Measurements from ENCODE around the gene AKNAD1.
A peak's percentile ranks its signal among the peaks of the same experiment; 100 is the strongest.

The AKNAD1 gene

DNA sequence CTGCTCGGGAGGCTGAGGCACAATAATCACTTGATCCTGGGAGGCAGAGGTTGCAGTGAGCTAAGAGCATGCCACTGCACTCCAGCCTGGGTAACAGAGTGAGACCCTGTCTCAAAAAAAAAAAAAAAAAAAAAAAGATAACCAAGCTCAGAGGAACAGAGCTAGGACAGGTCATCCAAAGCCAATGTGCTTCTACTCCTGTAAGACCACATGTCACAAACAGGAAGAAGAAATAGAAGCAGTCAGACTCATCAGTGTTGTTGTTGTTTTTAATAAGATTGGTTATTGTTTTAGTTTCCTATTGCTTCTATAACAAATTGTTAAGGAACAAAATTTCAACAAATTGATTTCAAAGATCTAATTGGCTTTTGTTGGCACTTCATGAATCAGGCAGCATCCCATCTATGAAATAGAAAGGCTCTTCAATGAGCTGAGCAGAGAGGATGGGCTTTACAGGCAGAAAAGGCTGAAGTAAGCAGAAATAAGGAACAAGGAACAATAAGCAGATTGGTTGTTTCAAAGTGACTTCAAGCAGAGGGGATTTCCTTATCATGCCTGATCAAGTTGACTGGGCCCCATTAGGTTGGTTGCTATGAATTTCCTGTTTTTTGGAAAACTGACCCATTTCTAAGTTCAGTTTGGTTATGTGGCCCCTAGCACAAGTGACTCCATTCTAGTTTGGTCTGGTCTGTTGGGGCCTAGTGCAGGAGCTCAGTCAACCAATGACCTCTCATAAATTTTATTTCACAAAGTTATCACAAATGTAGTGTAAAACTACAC, 6.0 kb upstream of the AKNAD1 start:
- DNase-seq = no peak

DNA sequence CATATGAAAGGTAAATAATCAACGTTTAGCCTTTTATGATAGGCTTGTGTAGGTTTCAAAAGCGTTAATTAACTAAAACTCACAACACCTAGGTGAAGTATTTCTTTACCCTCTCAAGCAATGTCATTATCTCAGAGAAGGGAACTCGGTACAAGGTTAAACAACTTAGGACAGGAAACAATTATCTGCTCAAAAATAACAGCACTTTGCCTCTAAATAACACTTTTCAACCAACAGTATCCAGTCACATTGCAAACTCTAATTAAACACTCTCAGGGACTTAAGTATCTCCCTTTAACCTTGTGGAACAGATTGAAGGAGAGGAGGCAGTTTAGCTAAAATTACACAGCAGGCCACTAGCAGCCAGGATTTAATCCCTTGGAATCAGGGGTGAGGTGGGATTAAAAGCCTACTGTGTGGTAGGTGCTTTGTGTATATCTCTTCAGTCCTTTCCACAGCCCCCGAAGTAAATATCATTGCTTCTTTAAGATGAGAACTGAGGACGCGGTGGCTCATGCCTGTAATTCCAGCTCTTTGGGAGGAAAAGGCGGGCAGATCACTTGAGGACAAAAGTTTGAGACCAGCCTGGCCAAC, 5.2 kb upstream of the AKNAD1 start:
- DNase-seq = no peak

DNA sequence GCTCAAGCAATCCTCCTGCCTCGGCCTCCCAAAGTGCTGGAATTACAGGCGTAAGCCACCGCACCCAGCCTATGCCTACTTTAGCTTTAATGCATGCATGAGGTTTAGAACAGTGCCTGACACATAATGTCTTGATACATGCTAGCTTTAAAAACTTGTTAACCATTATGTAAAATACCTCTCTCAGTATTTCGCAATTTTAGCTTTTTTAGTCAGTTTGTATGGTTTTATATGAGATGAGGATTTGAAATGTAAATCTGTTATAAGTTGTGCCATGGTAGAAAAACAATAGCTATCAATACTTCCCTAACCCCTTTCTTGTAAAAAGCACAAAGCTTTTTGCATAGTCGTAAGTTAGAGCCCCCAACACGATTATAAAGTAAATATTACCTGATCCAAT, 4.7 kb upstream of the AKNAD1 start:
- no peak for DNase-seq

DNA sequence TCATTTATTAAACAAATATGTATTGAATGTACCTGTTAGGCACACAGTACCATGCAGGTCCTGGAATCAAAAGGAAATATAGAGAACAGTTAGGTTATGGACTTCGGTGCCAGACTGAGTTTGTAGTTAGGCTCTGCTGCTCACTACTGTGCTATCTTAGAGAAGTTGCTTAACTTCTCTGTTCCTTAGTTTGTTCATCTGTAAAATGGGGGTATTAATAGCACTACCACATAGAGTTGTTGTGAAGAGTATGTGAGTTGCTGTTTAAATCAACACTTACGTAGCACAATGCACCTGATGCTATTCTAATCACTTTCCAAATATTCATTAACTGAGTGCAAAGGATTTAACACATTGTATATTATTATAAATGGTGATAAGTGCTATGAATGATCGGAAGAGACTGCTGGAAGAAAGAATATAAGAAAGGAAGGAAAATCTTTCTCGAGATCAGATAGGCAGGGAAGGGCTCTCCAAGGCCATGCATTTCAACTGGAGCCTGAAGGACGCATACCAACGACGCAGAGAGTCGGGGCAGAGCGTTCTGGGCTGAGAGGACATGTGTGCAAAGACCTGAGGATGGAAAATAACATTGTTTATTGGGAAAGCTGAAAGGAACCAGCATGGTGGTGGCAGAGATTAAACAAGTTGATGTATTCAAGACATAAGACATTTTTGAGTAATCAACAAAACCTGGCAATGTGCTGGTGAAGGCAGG, 3.5 kb upstream of the AKNAD1 start:
- DNase-seq = no peak

DNA sequence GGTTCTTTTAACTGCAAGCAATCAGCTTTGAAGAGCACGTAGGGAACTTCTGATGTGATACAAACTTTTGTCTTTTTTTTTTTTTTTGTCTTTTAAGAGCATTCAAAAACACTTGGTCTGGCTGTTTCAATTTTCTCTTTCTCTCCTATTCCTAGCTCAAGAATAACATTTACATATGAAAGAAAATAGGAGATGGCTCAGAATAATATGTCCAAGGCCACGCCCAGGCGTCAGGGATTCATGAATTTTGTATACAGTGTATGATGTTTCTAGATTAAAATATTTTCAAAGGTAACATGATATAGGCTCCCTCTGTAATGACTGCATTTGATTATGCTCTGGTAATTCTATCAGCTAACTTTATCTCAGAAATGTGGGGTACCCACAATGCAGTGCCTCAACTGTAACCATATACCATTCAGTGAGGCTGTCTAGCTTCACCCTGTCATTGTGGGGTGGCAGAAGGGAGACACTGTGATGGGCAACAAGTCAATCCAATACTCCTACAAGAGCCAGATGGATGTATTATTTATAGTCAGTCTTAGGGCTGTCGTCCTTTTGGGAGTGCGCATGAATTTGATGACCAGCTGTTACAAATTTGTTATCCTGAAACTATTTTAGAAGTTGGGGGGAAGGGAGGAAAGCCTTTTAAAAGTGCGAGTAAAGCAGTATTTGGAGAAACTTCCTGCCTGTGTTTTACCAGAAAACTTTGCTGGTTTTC, 1.5 kb upstream of the AKNAD1 start:
- DNase-seq = no peak

DNA sequence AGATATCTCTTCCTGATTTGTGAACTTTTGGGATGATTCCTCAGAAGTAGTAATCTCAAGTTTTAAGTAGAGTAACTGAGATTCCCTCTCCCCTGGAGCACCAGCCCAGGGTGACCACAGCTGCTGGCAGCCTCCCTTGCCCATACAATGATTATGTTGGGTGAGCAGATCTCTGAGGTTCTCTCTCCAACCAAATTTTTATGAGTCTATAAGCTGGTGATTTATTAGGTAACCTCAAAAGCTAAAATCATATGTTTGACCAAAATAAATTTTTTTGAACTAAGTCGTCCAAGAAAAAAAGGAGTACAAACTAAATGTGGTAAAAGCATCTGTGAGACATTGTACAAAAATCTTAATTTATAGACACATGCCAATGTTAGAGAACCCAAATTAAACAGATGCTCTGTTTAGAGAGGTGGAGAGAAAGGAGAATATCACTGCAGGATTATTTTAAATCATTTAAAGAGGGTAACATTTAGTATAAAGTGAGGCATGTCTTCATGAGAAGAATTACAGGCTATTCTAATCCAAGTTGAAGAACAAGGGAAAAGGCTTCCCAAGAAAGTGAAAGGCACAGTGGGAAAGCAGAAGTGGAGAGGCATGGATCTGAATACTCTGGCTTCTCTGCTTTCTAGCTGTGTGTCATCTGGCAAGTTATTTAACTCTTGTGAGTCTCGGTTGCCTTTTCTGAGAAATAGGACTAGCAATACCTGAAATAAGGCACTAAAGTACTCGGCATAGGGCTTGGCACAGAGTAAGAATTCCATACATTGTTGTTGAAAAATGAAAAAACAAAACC, 2.5 kb downstream of the AKNAD1 start:
- no peak for DNase-seq

DNA sequence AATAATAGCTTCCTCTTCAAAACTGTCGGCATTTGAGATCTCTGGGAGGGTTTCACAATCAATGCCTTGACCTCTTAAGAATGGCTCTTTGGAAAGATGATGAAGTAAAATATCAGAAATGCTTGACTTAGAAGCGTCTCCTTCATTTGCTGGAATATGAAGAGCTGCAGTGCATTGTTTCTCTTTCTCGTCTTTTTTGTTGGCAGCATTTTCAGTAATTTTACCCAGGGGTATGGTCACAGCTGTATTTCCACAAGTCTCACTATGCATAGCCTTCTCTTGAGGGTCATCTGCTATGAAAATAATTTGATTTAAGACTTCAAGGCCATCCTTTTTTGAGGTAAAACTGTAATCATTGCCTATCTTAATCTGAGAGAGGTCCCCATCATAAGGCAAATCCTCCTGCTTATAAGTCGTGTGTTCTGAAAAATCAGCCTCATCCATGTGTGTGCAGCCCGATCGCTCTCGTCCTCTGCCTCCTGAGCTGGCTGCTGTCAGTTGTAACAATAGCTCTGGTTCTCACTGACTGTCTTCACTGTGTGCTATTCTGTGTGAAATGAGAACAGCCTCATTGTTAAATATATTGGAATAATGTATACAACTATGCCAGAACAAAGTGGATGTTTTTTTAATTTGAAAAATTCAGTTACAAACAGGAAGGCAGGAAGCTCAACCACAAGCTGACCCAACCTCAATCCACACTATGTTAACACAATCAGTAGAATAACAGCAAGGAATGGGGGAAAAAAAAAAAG, 4.5 kb downstream of the AKNAD1 start:
- no peak for DNase-seq

DNA sequence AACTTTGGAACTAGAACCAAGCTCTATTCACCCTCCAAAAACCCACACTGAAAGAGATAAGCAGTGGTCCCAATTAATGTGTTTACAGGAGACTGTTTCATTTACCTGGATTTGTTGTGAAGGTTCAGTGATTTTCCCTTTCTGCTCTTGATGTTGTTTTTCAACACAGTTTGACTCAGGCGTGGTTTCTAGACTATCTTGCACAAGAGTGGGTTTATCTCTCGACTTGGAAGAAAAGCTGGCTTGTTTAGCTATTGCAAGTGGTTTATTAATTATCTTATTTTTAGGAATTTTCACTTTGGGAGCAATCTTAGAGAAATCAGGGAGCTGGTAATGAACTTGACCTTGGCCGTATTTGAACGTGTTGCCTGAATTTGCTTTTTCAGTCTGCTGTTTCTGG, 5.3 kb downstream of the AKNAD1 start:
- no peak for DNase-seq

DNA sequence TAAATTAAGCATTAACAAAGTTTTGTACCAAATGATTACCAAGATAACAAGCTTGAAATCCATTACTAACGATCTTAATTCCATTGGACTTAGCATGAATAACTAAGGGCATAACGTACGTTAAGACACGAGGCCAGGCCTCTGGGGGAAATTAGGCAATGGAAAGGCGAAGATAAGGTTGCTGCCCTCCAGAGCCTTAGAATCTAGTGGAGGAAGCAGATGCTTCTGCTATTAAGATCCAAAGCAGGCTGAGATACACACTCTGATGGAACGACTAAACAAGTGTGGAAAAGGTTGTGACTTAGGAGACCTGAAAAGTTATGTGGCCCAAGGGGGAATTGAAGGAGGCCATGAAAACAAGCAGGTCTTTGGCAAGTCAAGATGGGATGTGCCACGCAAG, 6.0 kb downstream of the AKNAD1 start:
- no peak for DNase-seq

DNA sequence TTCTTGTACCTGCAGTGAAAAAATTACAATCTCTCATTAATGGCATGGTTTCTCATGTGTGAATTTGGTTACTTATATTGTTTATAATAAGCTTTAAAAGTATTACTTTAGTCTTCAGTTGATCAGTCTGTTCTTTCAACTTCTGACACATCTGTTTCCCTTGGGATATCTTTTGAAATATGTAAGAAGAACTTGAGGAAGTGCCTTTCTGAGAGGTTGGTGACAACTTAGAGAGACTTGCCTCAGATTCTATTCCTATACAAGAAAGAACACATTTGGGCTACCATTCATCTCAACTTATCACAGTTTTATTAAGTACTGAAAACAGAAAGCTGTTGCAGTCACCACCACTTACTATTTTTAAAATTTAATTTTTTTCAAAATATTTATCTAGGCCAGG, 8.1 kb downstream of the AKNAD1 start:
- no peak for DNase-seq

DNA sequence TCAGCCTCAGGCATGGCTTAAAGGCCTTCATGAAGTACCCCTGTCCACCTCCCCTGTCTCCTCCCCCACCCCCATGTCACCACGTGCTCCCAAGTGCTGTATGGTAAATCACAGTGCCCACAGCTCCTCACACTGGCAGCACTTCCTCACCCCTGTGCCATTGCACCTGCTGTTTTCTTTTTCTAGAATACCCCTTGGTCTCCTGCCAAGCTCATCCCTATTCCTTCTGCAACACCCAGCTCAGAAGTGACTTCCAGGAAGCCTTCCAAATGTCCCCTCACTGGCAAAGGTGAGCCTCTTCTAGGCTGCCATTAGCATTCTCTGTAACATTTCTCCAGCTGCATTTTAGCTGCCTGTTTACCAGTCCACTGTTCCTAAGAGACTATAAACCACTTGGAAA, 9.4 kb downstream of the AKNAD1 start:
- DNase-seq = no peak

DNA sequence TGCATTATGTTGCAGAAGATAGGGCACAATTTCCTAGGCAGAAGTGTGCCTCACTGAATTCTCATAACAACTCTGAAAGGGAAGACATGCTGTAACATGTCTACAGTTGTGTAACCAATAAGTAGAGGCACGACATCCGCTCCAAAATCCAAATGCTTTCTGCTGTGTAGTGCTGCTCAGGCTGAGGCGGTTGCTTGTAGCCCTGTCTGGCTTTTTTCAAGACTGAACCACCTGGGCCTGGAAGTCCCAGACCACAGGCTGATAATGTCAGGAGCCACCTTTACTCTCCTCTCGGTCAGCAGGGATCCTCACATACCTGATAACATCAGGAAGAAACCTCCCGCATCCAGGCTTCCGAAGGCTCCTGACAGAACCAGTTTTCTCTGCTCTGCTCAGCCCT, 10.9 kb downstream of the AKNAD1 start:
- DNase-seq = no peak

DNA sequence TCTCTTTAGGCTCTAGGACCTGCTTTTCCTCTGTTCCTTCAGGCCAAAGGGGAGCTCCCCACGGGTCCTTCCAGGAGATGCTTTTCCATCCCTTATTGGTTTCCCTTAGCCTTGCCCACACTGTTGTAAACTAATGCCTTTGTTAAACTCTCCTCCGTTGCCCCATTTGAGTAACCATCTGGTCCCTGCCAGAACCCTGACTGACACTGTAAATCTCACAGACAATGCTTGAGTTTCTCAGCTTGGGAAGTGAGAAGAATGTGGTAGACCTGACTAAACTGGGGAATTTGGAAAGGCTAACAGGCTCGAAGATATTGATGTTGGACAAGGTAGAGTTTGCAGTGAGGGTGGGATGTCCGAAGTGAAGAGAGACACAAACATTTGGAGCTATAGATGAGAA, 11.4 kb downstream of the AKNAD1 start:
- DNase-seq = no peak

DNA sequence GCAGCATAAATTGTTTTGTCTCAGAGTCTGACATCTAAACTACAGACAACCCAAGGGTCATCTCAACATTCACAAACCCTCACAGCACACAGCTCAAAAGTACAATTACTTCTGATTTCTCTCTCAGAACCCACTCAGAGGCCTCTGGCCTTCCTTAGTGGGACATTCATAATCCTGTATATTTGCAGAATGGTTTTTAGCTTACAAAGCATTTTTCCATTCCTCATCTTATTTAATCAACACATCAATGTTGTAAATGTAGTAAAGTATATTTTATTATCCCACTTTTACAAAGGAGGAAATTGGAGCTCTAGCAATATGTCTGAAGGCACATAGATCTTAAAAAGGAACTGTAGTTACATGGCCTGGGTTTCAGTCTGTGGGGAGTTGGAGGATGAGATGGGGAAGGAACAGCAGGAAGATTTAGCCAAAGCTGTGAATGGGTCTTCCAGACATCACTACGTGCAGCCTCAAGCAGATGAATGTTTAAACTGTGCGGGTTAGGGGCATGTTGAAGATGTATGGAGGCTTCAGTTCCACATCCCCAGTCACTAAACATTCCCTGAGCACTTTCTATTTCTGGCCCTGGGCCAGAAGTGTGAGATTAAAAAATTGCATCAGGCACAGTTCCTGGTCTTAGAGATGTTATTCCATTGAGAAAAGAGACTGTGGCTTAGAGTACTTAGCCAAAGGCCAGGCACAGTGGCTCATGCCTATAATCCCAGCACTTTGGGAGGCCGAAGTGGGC, 13.3 kb downstream of the AKNAD1 start:
- no peak for DNase-seq

DNA sequence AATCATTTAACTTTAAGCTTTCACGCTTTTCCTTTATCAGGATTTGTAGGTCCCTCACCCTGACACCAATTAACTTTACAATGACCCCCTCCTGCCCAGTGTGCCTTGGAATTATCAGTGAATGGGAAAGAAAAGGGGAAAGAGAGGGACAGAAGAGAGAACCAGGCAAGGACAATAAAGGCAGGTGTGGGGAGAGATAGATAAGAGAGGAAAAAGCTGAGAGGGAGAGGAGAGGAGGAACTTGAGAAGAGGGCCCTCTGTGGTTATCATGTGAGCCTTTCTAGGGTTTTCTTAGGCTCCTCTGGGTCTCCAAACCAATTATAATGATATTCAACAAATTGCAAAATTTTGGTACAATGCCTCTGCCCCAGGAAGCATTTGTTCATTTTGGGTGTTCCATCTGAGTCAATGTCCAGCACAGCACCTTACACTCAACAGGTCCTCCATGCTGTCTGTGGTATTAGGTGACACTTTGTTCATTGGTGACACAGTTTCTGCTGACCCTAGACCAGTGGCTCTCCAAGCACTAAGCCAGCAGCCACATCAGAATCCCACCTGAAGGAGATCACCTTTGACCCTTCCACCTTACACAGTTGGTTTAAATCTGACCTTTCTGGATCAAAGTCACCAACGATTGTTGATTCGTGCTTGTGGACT, 14.2 kb downstream of the AKNAD1 start:
- DNase-seq = no peak

DNA sequence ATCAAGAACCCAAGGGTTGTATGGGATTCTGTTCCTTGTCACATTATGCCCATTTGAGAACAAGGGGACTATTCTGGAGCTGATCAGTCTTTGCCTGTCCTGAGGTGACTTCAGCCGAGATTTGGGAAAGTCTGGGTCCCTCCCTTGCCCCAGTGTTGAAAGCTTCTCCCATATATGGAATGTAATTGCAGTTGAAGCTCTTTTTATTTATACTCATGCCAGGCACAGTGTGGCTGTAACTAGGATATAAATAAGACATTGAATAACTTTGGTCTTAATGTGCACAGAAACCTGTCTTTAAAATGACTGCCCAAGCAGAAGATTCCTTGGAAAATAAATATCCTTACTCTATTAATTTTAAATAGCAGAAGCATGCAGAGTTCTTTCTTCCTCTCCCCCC, 15.2 kb downstream of the AKNAD1 start:
- DNase-seq = no peak

DNA sequence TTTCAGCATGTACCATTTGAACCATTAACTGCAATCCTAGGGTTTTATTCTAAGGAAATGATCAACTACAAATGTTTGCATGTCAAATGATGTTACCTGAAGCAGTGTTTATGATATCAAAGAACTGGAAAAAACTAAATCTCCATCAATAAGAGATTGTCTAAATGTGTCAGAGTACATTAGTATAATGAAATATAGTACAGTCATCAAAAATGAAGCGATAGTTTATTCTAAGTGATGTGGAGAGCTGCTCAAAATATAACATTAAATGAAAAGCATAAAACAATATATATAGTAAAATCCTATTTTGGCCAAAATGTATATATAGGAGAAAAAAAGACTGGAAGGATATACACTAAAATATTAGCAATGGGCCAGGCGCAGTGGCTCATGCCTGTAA, 24.0 kb downstream of the AKNAD1 start:
- DNase-seq = no peak

DNA sequence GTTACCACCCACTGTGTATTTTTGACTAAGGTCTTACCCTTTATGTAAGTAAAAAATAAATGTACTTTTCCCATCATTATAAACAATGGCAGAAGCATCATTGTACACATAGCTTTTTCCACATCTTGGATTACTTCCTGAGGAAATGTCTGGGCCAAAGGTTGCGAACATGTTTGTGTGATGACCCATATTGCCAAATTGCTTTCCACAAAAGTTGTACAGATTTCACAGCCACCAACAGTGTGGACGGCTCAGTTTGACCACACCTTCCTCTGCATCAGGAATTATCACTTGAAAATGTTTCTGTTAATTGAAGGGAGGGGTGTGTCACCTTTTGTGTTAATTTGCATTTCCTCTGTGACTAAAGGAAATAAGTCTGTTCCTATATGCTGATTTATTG, 25.7 kb downstream of the AKNAD1 start:
- DNase-seq = no peak

DNA sequence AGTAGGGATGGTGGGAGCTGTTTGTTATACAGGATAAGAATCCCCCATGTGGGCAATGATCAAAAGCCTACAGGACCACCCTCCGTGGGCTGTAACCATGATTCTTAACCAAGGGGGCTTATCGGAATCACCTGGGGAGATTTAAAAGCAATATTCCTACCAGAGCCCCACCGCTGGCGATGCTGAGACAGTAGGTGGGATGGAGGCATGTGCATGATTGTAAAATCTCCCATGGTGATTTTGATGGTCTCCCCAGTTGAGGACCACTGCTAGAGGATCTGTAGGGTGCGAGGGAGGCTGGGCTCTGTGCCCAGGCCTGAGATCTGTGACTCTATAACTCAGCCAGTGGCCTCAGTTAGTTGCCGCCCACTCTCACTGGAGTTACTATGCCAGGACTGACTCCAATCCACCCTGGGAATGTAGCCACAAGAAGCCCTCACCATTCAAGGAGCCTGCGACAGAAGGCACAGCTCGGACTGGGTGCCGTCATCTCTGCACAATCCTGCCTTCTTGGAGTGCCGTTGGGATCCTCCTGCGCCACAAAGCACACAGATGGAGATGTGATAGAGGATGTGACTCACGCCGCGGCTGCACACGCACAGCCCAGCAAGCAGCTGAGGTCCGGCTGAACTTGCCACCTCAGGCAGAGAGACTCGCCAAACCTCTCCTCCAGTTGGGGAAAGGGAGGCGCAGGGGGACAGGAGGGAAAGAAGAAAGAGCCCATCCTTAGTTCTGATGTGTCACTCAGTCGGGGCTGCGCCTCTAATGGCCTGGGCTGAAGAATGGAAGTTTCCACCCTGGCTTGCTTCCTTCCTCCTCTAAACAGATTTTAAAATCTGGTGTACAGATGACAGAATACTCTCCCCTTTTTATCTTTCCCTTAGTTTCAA, 26.5 kb downstream of the AKNAD1 start:
- no peak for DNase-seq

DNA sequence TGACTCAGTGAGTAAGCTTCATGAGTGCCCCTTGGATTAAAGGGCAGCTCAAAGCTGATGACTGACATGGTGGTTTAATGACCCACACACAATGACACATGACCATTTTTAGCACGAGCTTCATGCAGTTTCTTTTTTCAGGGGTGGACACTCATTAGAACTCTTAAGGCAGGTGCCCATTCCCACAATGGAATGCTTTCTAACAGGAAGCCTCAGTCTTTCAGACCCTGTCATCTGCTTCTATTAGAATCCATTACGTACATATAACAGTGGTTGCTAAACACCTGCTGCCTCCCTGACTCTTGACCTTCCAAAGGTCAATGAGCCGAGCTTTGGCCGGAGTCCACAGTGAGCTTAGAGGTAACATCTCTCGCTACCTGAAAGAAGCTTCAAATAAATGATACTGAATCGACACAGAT, 27.4 kb downstream of the AKNAD1 start:
- peak; percentile 79 for DNase-seq

Data from NCI-H146 (cell line).